ENCODE data around the gene POLR3G.
A peak's percentile ranks its signal among the peaks of the same experiment; 100 is the strongest.

Gene POLR3G

GRCh38 chr5:90473396-90474234 is 1.0 kb upstream of the POLR3G start:
- peak; percentile 30; the same call in 1 of the 2 replicates for TF ChIP-seq TAF1 (IDR thresholded peaks at IDR 0.05; ENCODE audit: low read depth, low read length)
- no peak for TF ChIP-seq PAX5 (IDR thresholded peaks at IDR 0.05; ENCODE audit: insufficient read depth, low read length, severe bottlenecking)
- peak; percentile 20 for FAIRE-seq
- no peak for DNase-seq (ENCODE audit: insufficient read length, low spot score)

GRCh38 chr5:90475436-90475980 is 844 bp downstream of the POLR3G start:
- DNase-seq (ENCODE audit: insufficient read length, low spot score) (no peak), FAIRE-seq (no peak)
- no peak for TF ChIP-seq POU2F2 (IDR thresholded peaks at IDR 0.05; ENCODE audit: low read depth, low read length)
- no peak for TF ChIP-seq PAX5 (IDR thresholded peaks at IDR 0.05; ENCODE audit: insufficient read depth, low read length, severe bottlenecking)
- no peak for TF ChIP-seq SPI1 (IDR thresholded peaks at IDR 0.05; ENCODE audit: low read depth, low read length)
- TF ChIP-seq TAF1 (IDR thresholded peaks at IDR 0.05; ENCODE audit: low read depth, low read length), result no peak
- no peak for TF ChIP-seq POLR2AphosphoS5 (IDR thresholded peaks at IDR 0.05; ENCODE audit: low read depth, low read length)
- no peak for TF ChIP-seq POLR2A (IDR thresholded peaks at IDR 0.05; ENCODE audit: low read depth, low read length)

- TF ChIP-seq SPI1 (IDR thresholded peaks at IDR 0.05; ENCODE audit: low read depth, low read length), result no peak
- no peak for TF ChIP-seq POLR2A (IDR thresholded peaks at IDR 0.05; ENCODE audit: low read depth, low read length)
- no peak for TF ChIP-seq POU2F2 (IDR thresholded peaks at IDR 0.05; ENCODE audit: low read depth, low read length)
- no peak for TF ChIP-seq POLR2AphosphoS5 (IDR thresholded peaks at IDR 0.05; ENCODE audit: low read depth, low read length)
- no peak for TF ChIP-seq PAX5 (IDR thresholded peaks at IDR 0.05; ENCODE audit: insufficient read depth, low read length, severe bottlenecking)
- TF ChIP-seq TAF1 (IDR thresholded peaks at IDR 0.05; ENCODE audit: low read depth, low read length), result no peak
- DNase-seq (ENCODE audit: insufficient read length, low spot score) (no peak), FAIRE-seq (no peak)
These were observed 1.7 kb downstream of the POLR3G start for GRCh38 chr5:90476391-90476790.

- DNase-seq (ENCODE audit: insufficient read length, low spot score), result no peak
- FAIRE-seq, result no peak
- TF ChIP-seq POLR2A (IDR thresholded peaks at IDR 0.05; ENCODE audit: low read depth, low read length), result no peak
- no peak for TF ChIP-seq TAF1 (IDR thresholded peaks at IDR 0.05; ENCODE audit: low read depth, low read length)
These were observed 2.4 kb downstream of the POLR3G start for GRCh38 chr5:90477073-90477472.

- DNase-seq (ENCODE audit: insufficient read length, low spot score) (no peak), FAIRE-seq (no peak)
- no peak for TF ChIP-seq POLR2A (IDR thresholded peaks at IDR 0.05; ENCODE audit: low read depth, low read length)
These were observed 3.1 kb downstream of the POLR3G start for GRCh38 chr5:90477621-90478215.

- DNase-seq (ENCODE audit: insufficient read length, low spot score), result no peak
- FAIRE-seq, result peak; percentile 9
- TF ChIP-seq POLR2AphosphoS5 (IDR thresholded peaks at IDR 0.05; ENCODE audit: low read depth, low read length), result no peak
- no peak for TF ChIP-seq TAF1 (IDR thresholded peaks at IDR 0.05; ENCODE audit: low read depth, low read length)
- TF ChIP-seq POLR2A (IDR thresholded peaks at IDR 0.05; ENCODE audit: low read depth, low read length), result no peak
- TF ChIP-seq SPI1 (IDR thresholded peaks at IDR 0.05; ENCODE audit: low read depth, low read length), result no peak
- no peak for TF ChIP-seq PAX5 (IDR thresholded peaks at IDR 0.05; ENCODE audit: insufficient read depth, low read length, severe bottlenecking)
These were observed 5.1 kb downstream of the POLR3G start for GRCh38 chr5:90479611-90480385.

- no peak for FAIRE-seq
- DNase-seq (ENCODE audit: insufficient read length, low spot score), result no peak
- no peak for TF ChIP-seq POU2F2 (IDR thresholded peaks at IDR 0.05; ENCODE audit: low read depth, low read length)
- TF ChIP-seq POLR2AphosphoS5 (IDR thresholded peaks at IDR 0.05; ENCODE audit: low read depth, low read length), result no peak
- TF ChIP-seq PAX5 (IDR thresholded peaks at IDR 0.05; ENCODE audit: insufficient read depth, low read length, severe bottlenecking), result no peak
- TF ChIP-seq TAF1 (IDR thresholded peaks at IDR 0.05; ENCODE audit: low read depth, low read length), result no peak
- no peak for TF ChIP-seq POLR2A (IDR thresholded peaks at IDR 0.05; ENCODE audit: low read depth, low read length)
- no peak for TF ChIP-seq SPI1 (IDR thresholded peaks at IDR 0.05; ENCODE audit: low read depth, low read length)
These were observed 6.0 kb downstream of the POLR3G start for GRCh38 chr5:90480699-90481098.

- peak; percentile 35 for FAIRE-seq
- no peak for DNase-seq (ENCODE audit: insufficient read length, low spot score)
- TF ChIP-seq POLR2AphosphoS5 (IDR thresholded peaks at IDR 0.05; ENCODE audit: low read depth, low read length), result no peak
- TF ChIP-seq PAX5 (IDR thresholded peaks at IDR 0.05; ENCODE audit: insufficient read depth, low read length, severe bottlenecking), result no peak
- no peak for TF ChIP-seq POLR2A (IDR thresholded peaks at IDR 0.05; ENCODE audit: low read depth, low read length)
- TF ChIP-seq POU2F2 (IDR thresholded peaks at IDR 0.05; ENCODE audit: low read depth, low read length), result no peak
- TF ChIP-seq SPI1 (IDR thresholded peaks at IDR 0.05; ENCODE audit: low read depth, low read length), result no peak
- TF ChIP-seq TAF1 (IDR thresholded peaks at IDR 0.05; ENCODE audit: low read depth, low read length), result no peak
These were observed 8.5 kb downstream of the POLR3G start for GRCh38 chr5:90483206-90483605.

GRCh38 chr5:90484540-90484939 is 9.9 kb downstream of the POLR3G start:
- no peak for TF ChIP-seq PAX5 (IDR thresholded peaks at IDR 0.05; ENCODE audit: insufficient read depth, low read length, severe bottlenecking)
- no peak for TF ChIP-seq POLR2AphosphoS5 (IDR thresholded peaks at IDR 0.05; ENCODE audit: low read depth, low read length)
- TF ChIP-seq SPI1 (IDR thresholded peaks at IDR 0.05; ENCODE audit: low read depth, low read length), result no peak
- TF ChIP-seq TAF1 (IDR thresholded peaks at IDR 0.05; ENCODE audit: low read depth, low read length), result no peak
- TF ChIP-seq POU2F2 (IDR thresholded peaks at IDR 0.05; ENCODE audit: low read depth, low read length), result no peak
- TF ChIP-seq POLR2A (IDR thresholded peaks at IDR 0.05; ENCODE audit: low read depth, low read length), result no peak
- DNase-seq (ENCODE audit: insufficient read length, low spot score), result no peak
- peak; percentile 9 for FAIRE-seq

Data from GM12891 (cell line).